Measurements from ENCODE around the gene MTURN.

DNA sequence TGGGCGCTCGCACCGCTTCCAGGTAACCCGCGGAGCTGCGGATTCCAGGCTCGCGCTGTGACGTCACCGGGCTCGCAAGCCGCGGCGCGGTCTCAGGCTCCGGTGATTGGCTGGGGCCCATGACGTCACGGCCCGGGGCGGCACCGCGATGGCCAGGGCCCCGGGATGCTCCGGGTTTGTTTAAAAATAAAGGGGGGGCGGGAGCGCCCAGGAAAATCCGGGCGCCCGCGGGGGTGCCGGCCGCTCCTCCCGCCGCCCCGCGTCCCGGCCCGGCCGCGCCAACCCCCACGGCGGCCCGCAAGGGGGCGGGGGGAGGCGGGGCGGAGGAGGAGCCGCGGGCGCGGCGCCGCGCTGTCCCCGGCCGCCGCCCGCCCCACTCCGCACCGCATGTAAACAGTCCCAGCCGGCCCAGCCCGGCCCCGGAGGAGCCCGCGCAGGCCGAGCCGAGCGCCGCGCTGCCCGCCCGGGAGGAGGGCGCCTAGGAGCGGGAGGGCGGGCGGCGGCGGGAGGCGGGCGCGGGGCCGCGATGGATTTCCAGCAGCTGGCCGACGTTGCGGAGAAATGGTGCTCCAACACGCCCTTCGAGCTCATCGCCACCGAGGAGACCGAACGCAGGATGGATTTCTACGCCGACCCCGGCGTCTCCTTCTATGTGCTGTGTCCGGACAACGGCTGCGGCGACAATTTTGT lies at the start of gene MTURN:
- TF ChIP-seq, protein P1, sequence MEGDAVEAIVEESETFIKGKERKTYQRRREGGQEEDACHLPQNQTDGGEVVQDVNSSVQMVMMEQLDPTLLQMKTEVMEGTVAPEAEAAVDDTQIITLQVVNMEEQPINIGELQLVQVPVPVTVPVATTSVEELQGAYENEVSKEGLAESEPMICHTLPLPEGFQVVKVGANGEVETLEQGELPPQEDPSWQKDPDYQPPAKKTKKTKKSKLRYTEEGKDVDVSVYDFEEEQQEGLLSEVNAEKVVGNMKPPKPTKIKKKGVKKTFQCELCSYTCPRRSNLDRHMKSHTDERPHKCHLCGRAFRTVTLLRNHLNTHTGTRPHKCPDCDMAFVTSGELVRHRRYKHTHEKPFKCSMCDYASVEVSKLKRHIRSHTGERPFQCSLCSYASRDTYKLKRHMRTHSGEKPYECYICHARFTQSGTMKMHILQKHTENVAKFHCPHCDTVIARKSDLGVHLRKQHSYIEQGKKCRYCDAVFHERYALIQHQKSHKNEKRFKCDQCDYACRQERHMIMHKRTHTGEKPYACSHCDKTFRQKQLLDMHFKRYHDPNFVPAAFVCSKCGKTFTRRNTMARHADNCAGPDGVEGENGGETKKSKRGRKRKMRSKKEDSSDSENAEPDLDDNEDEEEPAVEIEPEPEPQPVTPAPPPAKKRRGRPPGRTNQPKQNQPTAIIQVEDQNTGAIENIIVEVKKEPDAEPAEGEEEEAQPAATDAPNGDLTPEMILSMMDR (conservative IDR thresholded peaks at IDR 0.05; ENCODE audit: low read depth, low read length): no peak
- TF ChIP-seq EZH2 (IDR thresholded peaks at IDR 0.05; ENCODE audit: low read length, unreplicated experiment) (no peak), EZH2phosphoT487 (IDR thresholded peaks at IDR 0.05; ENCODE audit: borderline replicate concordance, low read length) (no peak)

Data from PC-3 (cell line).